HepG2 (cell line): Measurements from ENCODE around the gene VPS26A. TPM values are rescaled to one million over a fixed set of nuclear protein-coding genes. Genes with fewer than 3 reads are reported as not detected.

Experiments used
- ATAC-seq: fragments of 200-7000 bp; cut with Tn5 transposase; 3 replicates; pipeline ENCODE4 v1.9.1; 2020; ENCODE audit warnings: mild to moderate bottlenecking, moderate library complexity
- BruUV-seq: library from RNA; stranded (reverse); fragments of 400-500 nt; replicated peaks from 2 replicates; lab custom pipeline; 2021; lab: Mats Ljungman, UMichigan
- CTCF ChIA-PET: fragments of 300-600 bp; formaldehyde crosslinking; extraction: SDS; loops from one replicate; lab custom pipeline; 2021; ENCODE audit warnings: low total read pairs, inconsistent platforms, low intra/inter-chr PET ratio; lab: Yijun Ruan, JAX
- POLR2A ChIA-PET: fragments of 350-600 bp; sonication (Branson Sonifier 250); formaldehyde crosslinking; loops from one replicate; lab custom pipeline; 2020; ENCODE audit warnings: antibody characterized with exemption, inconsistent platforms; lab: Yijun Ruan, JAX
- DNase-seq: peaks from one replicate; pipeline ENCODE4 v3.0.0-alpha.2; 2015; ENCODE audit warnings: low spot score
- FAIRE-seq: peaks from 3 replicates; lab custom pipeline; 2011; peaks lifted over from hg19 to GRCh38; lab: Jason Lieb, UNC
- H2AFZ ChIP-seq: one replicate; pipeline ENCODE4 v1.6.1; 2011; ENCODE audit warnings: low read length, inconsistent platforms
- H3K27ac ChIP-seq: fragments of 300-600 bp; 3 replicates; pipeline ENCODE4 v1.8.0; 2011; ENCODE audit warnings: mixed run types, mild to moderate bottlenecking, mixed read lengths, low read length, inconsistent platforms; ENCODE audit not compliant: insufficient read depth; ENCODE audit errors: extremely low read length
- H3K27me3 ChIP-seq, 2 experiments: fragments of 200-600 bp in 1 of 2; 2 replicates in 1 of 2; 3 replicates in 1 of 2; pipeline versions ENCODE4 v1.6.0 to v1.8.0; 2011; ENCODE audit warnings: low read length in 2 of 2, mild to moderate bottlenecking in 2 of 2, moderate library complexity in 2 of 2, inconsistent platforms in 1 of 2; ENCODE audit not compliant: insufficient read depth in 2 of 2, control insufficient read depth in 1 of 2
- H3K36me3 ChIP-seq, 2 experiments: fragments of 200-600 bp in 1 of 2; replicated peaks in 1 of 2; 2 replicates in 1 of 2; 3 replicates in 1 of 2; pipeline versions ENCODE4 v1.5.1 to v1.8.0; 2011; ENCODE audit warnings: low read length in 2 of 2, inconsistent platforms in 1 of 2; ENCODE audit not compliant: insufficient read depth in 2 of 2, control insufficient read depth in 1 of 2
- H3K4me1 ChIP-seq: 2 replicates; pipeline ENCODE4 v1.5.1; 2012; ENCODE audit warnings: low read length, inconsistent platforms; ENCODE audit not compliant: insufficient read depth
- H3K4me2 ChIP-seq: 2 replicates; pipeline ENCODE4 v1.6.0; 2011; ENCODE audit warnings: low read depth, low read length, inconsistent platforms
- H3K4me3 ChIP-seq, 3 experiments: fragments of 200-600 bp in 1 of 3; sonication (generic), shearing (Covaris generic) in 1 of 3; replicated peaks in 1 of 3; 2 replicates each; pipeline ENCODE4 v1.5.1; 2011 to 2016; ENCODE audit warnings: low read length in 3 of 3, inconsistent platforms in 2 of 3, low read depth in 2 of 3, mild to moderate bottlenecking in 2 of 3, control low read depth in 1 of 3, mixed read lengths in 1 of 3; ENCODE audit not compliant: insufficient read depth in 1 of 3
- H3K79me2 ChIP-seq: one replicate; pipeline ENCODE4 v1.6.1; 2011; ENCODE audit warnings: low read length, inconsistent platforms; ENCODE audit not compliant: insufficient read depth
- H3K9ac ChIP-seq: 2 replicates; pipeline ENCODE4 v1.6.0; 2011; ENCODE audit warnings: mild to moderate bottlenecking, low read depth, low read length, inconsistent platforms; ENCODE audit not compliant: insufficient read depth
- H3K9me3 ChIP-seq: 2 replicates; pipeline ENCODE4 v1.5.1; 2012; ENCODE audit warnings: mild to moderate bottlenecking, low read length
- H4K20me1 ChIP-seq: 2 replicates; pipeline ENCODE4 v1.6.0; 2011; ENCODE audit warnings: inconsistent platforms, mild to moderate bottlenecking, low read length, moderate library complexity; ENCODE audit not compliant: insufficient read depth
- ATM ChIP-seq: fragments of 450-650 bp; IDR thresholded peaks from 2 replicates; pipeline ENCODE4 v1.7.1; 2017; ENCODE audit warnings: mild to moderate bottlenecking, borderline replicate concordance
- ELF4 ChIP-seq: sonication (generic); formaldehyde crosslinking; IDR thresholded peaks from 2 replicates; pipeline ENCODE4 v1.5.0; 2020; ENCODE audit warnings: missing genetic modification reagents, mild to moderate bottlenecking, moderate library complexity, borderline replicate concordance
- FOSL1 ChIP-seq: sonication (generic); formaldehyde crosslinking; IDR thresholded peaks from 2 replicates; pipeline ENCODE4 v1.9.0; 2021; ENCODE audit warnings: missing genetic modification reagents, borderline replicate concordance
- HNRNPK ChIP-seq: fragments of 200-400 bp; formaldehyde crosslinking; IDR thresholded peaks from 2 replicates; pipeline ENCODE4 v1.6.1; 2018; ENCODE audit warnings: low read length, low read depth, moderate library complexity, mild to moderate bottlenecking; ENCODE audit not compliant: poor library complexity, severe bottlenecking
- LRRFIP1 ChIP-seq: sonication (generic); formaldehyde crosslinking; conservative IDR thresholded peaks from 2 replicates; pipeline ENCODE4 v1.4.0; 2020; ENCODE audit warnings: missing genetic modification reagents
- MAF1 ChIP-seq: sonication (generic); formaldehyde crosslinking; IDR thresholded peaks from 2 replicates; pipeline ENCODE4 v1.5.0; 2020; ENCODE audit warnings: missing genetic modification reagents, borderline replicate concordance
- RBFOX2 ChIP-seq: fragments of 200-400 bp; formaldehyde crosslinking; IDR thresholded peaks from 2 replicates; pipeline ENCODE4 v1.6.1; 2017; ENCODE audit warnings: low read depth, mild to moderate bottlenecking, low read length
- ZKSCAN5 ChIP-seq: sonication (generic); formaldehyde crosslinking; IDR thresholded peaks from 2 replicates; pipeline ENCODE4 v1.5.1; 2020; ENCODE audit warnings: mild to moderate bottlenecking, missing genetic modification reagents
- ZNF652 ChIP-seq: IDR thresholded peaks from 2 replicates; pipeline ENCODE4 v1.6.1; 2016; ENCODE audit warnings: low read depth, borderline replicate concordance
- WGBS: methylation state at CpG from one replicate; pipeline ENCODE4 v1.1.6; 2017; ENCODE audit warnings: low lambda C conversion rate; 5-methylcytosine and 5-hydroxymethylcytosine counted together
- in situ Hi-C: cut with HindIII; loops from 2 replicates; pipeline ENCODE4 v1.10.0; 2017; ENCODE audit warnings: low pct_unique_long_range_greater_than_20kb; ENCODE audit not compliant: extremely low pct_ligation_motif_present
- intact Hi-C: fragments of 100-400 bp; cut with micrococcal nuclease; formaldehyde crosslinking; loops from one replicate; pipeline ENCODE4 v1.10.0; 2022; ENCODE audit not compliant: unreplicated experiment
- polyA plus RNA-seq, 8 experiments: library from polyadenylated mRNA; depleted of rRNA in 3 of 8; stranded (reverse) in 7 of 8; unstranded in 1 of 8; fragments of >200 nt; fragmentation: Illumina TruSeq in 4 of 8; extraction: Trizol in 4 of 8; gene quantifications; 2 replicates each; pipeline versions ENCODE4 v1.2.1 to v1.2.3, GENCODE V29; 2011 to 2016; ENCODE audit warnings: low read depth in 4 of 8, missing spikeins in 1 of 8, mixed read lengths in 1 of 8; ENCODE audit not compliant: insufficient read depth in 1 of 8
- total RNA-seq, 5 experiments: library from RNA; depleted of rRNA; stranded (reverse); fragments of >200 nt; fragmentation: Illumina TruSeq; extraction: Trizol; gene quantifications; 2 replicates each; pipeline ENCODE4 v1.2.3, GENCODE V29; 2016; ENCODE audit warnings: low read depth in 1 of 5

Gene VPS26A
- total and polyA plus RNA-seq, 2 of the 13 experiments (the other 11 are each of a cell fraction or from before 2014, with no cell fraction given) = 12.9 to 32.6 TPM

DNA sequence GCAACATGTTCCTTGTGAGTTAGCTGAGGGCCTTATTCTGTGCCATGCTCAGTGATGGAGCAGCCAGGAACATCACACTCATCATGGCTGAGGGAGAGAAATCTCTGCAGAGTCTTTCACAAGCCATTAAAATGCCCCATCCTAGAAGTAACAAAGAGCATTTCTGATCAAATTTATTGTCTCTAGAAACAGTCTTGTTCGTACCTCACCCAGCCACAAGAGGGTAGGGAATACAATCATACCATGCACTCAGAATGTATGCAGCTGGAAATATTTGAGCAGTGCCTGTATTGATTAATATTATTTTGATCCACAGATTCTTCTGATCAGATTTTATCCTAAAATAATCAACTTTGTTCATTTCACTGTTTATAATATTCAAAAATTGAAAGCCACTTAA is 17.3 kb downstream of the VPS26A start:
- FAIRE-seq (no peak), ATAC-seq (peak; percentile 35; the same call in 1 of the 3 replicates), DNase-seq (no peak)
- BruUV-seq = no TSS peak
- POLR2A ChIA-PET = interaction anchor here (1.0 kb wide), 1 partner anchor 81 kb away, joined by 3 read pairs; no protein-coding TSS in a partner anchor
- H2AFZ ChIP-seq = no peak overlapping the region
- H3K4me2 ChIP-seq = no peak overlapping the region
- peaks cover 3 to 7% of the 10 kb centered on the region in 2 experiments; a peak in 4 of 5 replicates for H3K36me3 ChIP-seq
- WGBS = 89% methylated on average over 1 of the region's 1 CpG
- peaks cover 55% of the 10 kb centered on the region for H3K79me2 ChIP-seq
- H3K4me3 ChIP-seq = no peak overlapping the region
- H4K20me1 ChIP-seq = peaks cover 3% of the 10 kb centered on the region; the same call in 1 of the 2 replicates
- H3K27me3 ChIP-seq = no peaks in the 10 kb centered on the region
- H3K9me3 ChIP-seq = no peaks in the 10 kb centered on the region
- CTCF ChIA-PET = no interaction called here
- TF ChIP-seq ELF4 (CRISPR knock-in tag) = no peak
- TF ChIP-seq MAF1 (CRISPR knock-in tag) = no peak
- no peak for TF ChIP-seq RBFOX2
- no peak for TF ChIP-seq ZNF652 (CRISPR knock-in tag)
- no peak for TF ChIP-seq HNRNPK
- no peak for TF ChIP-seq LRRFIP1 (CRISPR knock-in tag)
- TF ChIP-seq ZKSCAN5 (CRISPR knock-in tag) = no peak
- TF ChIP-seq ATM = no peak
- no peak for TF ChIP-seq FOSL1
- H3K9ac ChIP-seq = no peak overlapping the region
- in situ Hi-C loops = no loop called here
- intact Hi-C loops = no loop called here
- no peak overlapping the region for H3K27ac ChIP-seq
- H3K4me1 ChIP-seq = no peaks in the 10 kb centered on the region
